Measurements from ENCODE around the gene TMX3.

- TF ChIP-seq, protein P1, sequence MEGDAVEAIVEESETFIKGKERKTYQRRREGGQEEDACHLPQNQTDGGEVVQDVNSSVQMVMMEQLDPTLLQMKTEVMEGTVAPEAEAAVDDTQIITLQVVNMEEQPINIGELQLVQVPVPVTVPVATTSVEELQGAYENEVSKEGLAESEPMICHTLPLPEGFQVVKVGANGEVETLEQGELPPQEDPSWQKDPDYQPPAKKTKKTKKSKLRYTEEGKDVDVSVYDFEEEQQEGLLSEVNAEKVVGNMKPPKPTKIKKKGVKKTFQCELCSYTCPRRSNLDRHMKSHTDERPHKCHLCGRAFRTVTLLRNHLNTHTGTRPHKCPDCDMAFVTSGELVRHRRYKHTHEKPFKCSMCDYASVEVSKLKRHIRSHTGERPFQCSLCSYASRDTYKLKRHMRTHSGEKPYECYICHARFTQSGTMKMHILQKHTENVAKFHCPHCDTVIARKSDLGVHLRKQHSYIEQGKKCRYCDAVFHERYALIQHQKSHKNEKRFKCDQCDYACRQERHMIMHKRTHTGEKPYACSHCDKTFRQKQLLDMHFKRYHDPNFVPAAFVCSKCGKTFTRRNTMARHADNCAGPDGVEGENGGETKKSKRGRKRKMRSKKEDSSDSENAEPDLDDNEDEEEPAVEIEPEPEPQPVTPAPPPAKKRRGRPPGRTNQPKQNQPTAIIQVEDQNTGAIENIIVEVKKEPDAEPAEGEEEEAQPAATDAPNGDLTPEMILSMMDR (IDR thresholded peaks at IDR 0.05; ENCODE audit: low read depth, low read length), result no peak
- TF ChIP-seq, protein P2, sequence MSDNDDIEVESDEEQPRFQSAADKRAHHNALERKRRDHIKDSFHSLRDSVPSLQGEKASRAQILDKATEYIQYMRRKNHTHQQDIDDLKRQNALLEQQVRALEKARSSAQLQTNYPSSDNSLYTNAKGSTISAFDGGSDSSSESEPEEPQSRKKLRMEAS (IDR thresholded peaks at IDR 0.05; ENCODE audit: low read depth, low read length), result no peak
These were observed 27.3 kb upstream of the TMX3 start for GRCh38 chr18:68742206-68742605.

Measured in NB4 (cell line).